K562 (cell line): ENCODE measurements around the gene GPR107. TPM values are rescaled to one million over a fixed set of nuclear protein-coding genes. Genes with fewer than 3 reads are reported as not detected.

Source experiments
- ARNT ChIP-seq, 2 experiments: fragments of 450-650 bp; IDR thresholded peaks; 2 replicates each; pipeline ENCODE4 v1.6.1; 2016; ENCODE audit warnings: mild to moderate bottlenecking in 1 of 2
- CAMTA2 ChIP-seq: fragments of 250-450 bp; sonication (Bioruptor Pico); conservative IDR thresholded peaks from 2 replicates; pipeline ENCODE4 v1.5.1; 2022
- CBX8 ChIP-seq: fragments of 200-600 bp; sonication (generic); IDR thresholded peaks from 2 replicates; pipeline ENCODE4 v1.6.1; 2012; ENCODE audit warnings: borderline replicate concordance, mixed run types, low read depth, mild to moderate bottlenecking, moderate library complexity, mixed read lengths, low read length, control low read depth, inconsistent platforms; ENCODE audit not compliant: poor library complexity, severe bottlenecking; ENCODE audit errors: extremely low read depth
- DLX4 ChIP-seq: fragments of 250-450 bp; sonication (Bioruptor Pico); IDR thresholded peaks from 2 replicates; pipeline ENCODE4 v1.6.1; 2021; ENCODE audit warnings: mild to moderate bottlenecking
- ELF2 ChIP-seq: fragments of 250-450 bp; sonication (Bioruptor Pico); IDR thresholded peaks from 2 replicates; pipeline ENCODE4 v1.5.0; 2021; ENCODE audit warnings: mild to moderate bottlenecking
- ETS1 ChIP-seq: conservative IDR thresholded peaks from 2 replicates; pipeline ENCODE4 v1.6.1; 2011; ENCODE audit warnings: low read depth, mild to moderate bottlenecking, low read length; ENCODE audit not compliant: control insufficient read depth
- ETV6 ChIP-seq, 3 experiments: fragments of 150-350 bp in 1 of 3; sonication (generic) in 1 of 3; formaldehyde crosslinking in 1 of 3; IDR thresholded peaks; 2 replicates each; pipeline versions ENCODE4 v1.6.1 to v1.8.0; 2014 to 2022; ENCODE audit warnings: borderline replicate concordance in 2 of 3, low read depth in 2 of 3, antibody characterized with exemption in 1 of 3, low read length in 1 of 3, mild to moderate bottlenecking in 1 of 3, missing genetic modification reagents in 1 of 3
- FOXA3 ChIP-seq, 2 experiments: fragments of 450-650 bp in 1 of 2; sonication (generic) in 1 of 2; formaldehyde crosslinking; IDR thresholded peaks in 1 of 2; conservative IDR thresholded peaks in 1 of 2; 2 replicates each; pipeline versions ENCODE4 v1.4.0 to v1.8.0; 2020 to 2022; ENCODE audit warnings: mild to moderate bottlenecking in 2 of 2, missing genetic modification reagents in 1 of 2
- FOXO4 ChIP-seq: fragments of 450-650 bp; formaldehyde crosslinking; IDR thresholded peaks from 2 replicates; pipeline ENCODE4 v1.4.0; 2020; ENCODE audit warnings: mild to moderate bottlenecking, moderate library complexity
- HNRNPLL ChIP-seq: fragments of 200-400 bp; formaldehyde crosslinking; IDR thresholded peaks from 2 replicates; pipeline ENCODE4 v1.6.1; 2017; ENCODE audit warnings: low read length, low read depth, mild to moderate bottlenecking; ENCODE audit not compliant: poor library complexity, severe bottlenecking
- KLF16 ChIP-seq: IDR thresholded peaks from 2 replicates; pipeline ENCODE4 v1.6.1; 2016; ENCODE audit warnings: antibody characterized with exemption
- MBD2 ChIP-seq: sonication (generic); IDR thresholded peaks from 2 replicates; pipeline ENCODE4 v1.6.1; 2016; ENCODE audit warnings: low read depth, borderline replicate concordance
- MECOM ChIP-seq: fragments of 250-450 bp; sonication (Bioruptor Pico); IDR thresholded peaks from 2 replicates; pipeline ENCODE4 v1.8.0; 2022; ENCODE audit warnings: inconsistent platforms
- MTA2 ChIP-seq: fragments of 450-650 bp; IDR thresholded peaks from 2 replicates; pipeline ENCODE4 v1.6.1; 2016; ENCODE audit warnings: low read depth
- MYBL2 ChIP-seq, 2 experiments: fragments of 450-650 bp in 1 of 2; sonication (generic) in 1 of 2; formaldehyde crosslinking in 1 of 2; IDR thresholded peaks; 2 replicates each; pipeline versions ENCODE4 v1.6.1 to v1.8.1; 2017 to 2022; ENCODE audit warnings: borderline replicate concordance in 1 of 2, inconsistent platforms in 1 of 2, low read depth in 1 of 2, mild to moderate bottlenecking in 1 of 2, missing genetic modification reagents in 1 of 2, moderate library complexity in 1 of 2
- NUFIP1 ChIP-seq: fragments of 450-650 bp; IDR thresholded peaks from 2 replicates; pipeline ENCODE4 v1.6.1; 2018; ENCODE audit not compliant: partially characterized antibody
- PML ChIP-seq: IDR thresholded peaks from 2 replicates; pipeline ENCODE4 v1.6.1; 2012; ENCODE audit warnings: low read length, inconsistent platforms
- RUNX1 ChIP-seq: sonication (generic); IDR thresholded peaks from 2 replicates; pipeline ENCODE4 v1.6.1; 2016; ENCODE audit warnings: antibody characterized with exemption, low read depth
- STAT5A ChIP-seq: IDR thresholded peaks from 2 replicates; pipeline ENCODE4 v1.6.1; 2012; ENCODE audit warnings: low read length, inconsistent platforms, borderline replicate concordance
- TAF1 ChIP-seq: IDR thresholded peaks from 2 replicates; pipeline ENCODE4 v1.6.1; 2011; ENCODE audit warnings: mild to moderate bottlenecking, low read length, moderate library complexity; ENCODE audit not compliant: insufficient read depth, control insufficient read depth, severe bottlenecking; ENCODE audit errors: extremely low read depth
- ZBED1 ChIP-seq: IDR thresholded peaks from 2 replicates; pipeline ENCODE4 v1.6.1; 2014
- ZKSCAN3 ChIP-seq: fragments of 250-450 bp; sonication (Bioruptor Pico); IDR thresholded peaks from 2 replicates; pipeline ENCODE4 v1.4.0; 2020
- ZNF121 ChIP-seq: sonication (generic); formaldehyde crosslinking; conservative IDR thresholded peaks from 2 replicates; pipeline ENCODE4 v1.8.0; 2022; ENCODE audit warnings: missing genetic modification reagents
- ZNF274 ChIP-seq: IDR thresholded peaks from 2 replicates; pipeline ENCODE4 v1.6.1; 2011; ENCODE audit warnings: low read depth, mild to moderate bottlenecking, low read length, moderate library complexity, borderline replicate concordance
- ZNF57 ChIP-seq: fragments of 450-650 bp; formaldehyde crosslinking; IDR thresholded peaks from 2 replicates; pipeline ENCODE4 v1.4.0; 2020; ENCODE audit warnings: mild to moderate bottlenecking, moderate library complexity
- polyA plus RNA-seq, 8 experiments: library from polyadenylated mRNA; depleted of rRNA in 4 of 8; stranded (reverse) in 5 of 8; unstranded in 3 of 8; fragments of >200 nt; fragmentation: Nextera tagmentation in 2 of 8; fragmentation: Illumina TruSeq in 1 of 8; extraction: Ambion mirVana in 2 of 8; extraction: Trizol in 1 of 8; gene quantifications; 2 replicates each; pipeline versions ENCODE4 v1.2.1 to v1.2.3, GENCODE V29; 2011 to 2014; ENCODE audit warnings: inconsistent platforms in 1 of 8, missing spikeins in 1 of 8
- total RNA-seq, 7 experiments: library from RNA; depleted of rRNA in 6 of 7; stranded (reverse); fragments of >200 nt in 6 of 7; fragmentation: Illumina TruSeq in 2 of 7; extraction: Trizol in 2 of 7; gene quantifications; 2 replicates each; pipeline versions ENCODE4 v1.2.1 to v1.2.3, GENCODE V29; 2011 to 2021; ENCODE audit warnings: low replicate concordance in 1 of 7

GPR107 gene
- total and polyA plus RNA-seq, 9 of the 15 experiments (the other 6 are each of a cell fraction or from before 2014, with no cell fraction given), result 3.2 to 34.6 (median 14.4) TPM

- TF ChIP-seq ETV6 (IDR thresholded peaks at IDR 0.05; ENCODE audit: borderline replicate concordance in 1 of 2, low read depth in 2 of 2, low read length in 1 of 2), result no peak
- TF ChIP-seq ETV6 (CRISPR knock-in tag; IDR thresholded peaks at IDR 0.05; ENCODE audit: borderline replicate concordance), result no peak
- TF ChIP-seq ZNF121 (CRISPR knock-in tag), result peak; percentile 71
- peak; percentile 23; the same call in 1 of the 2 replicates for TF ChIP-seq ETS1
- no peak for TF ChIP-seq MBD2
- TF ChIP-seq ZNF274, result no peak
- no peak for TF ChIP-seq DLX4 (CRISPR knock-in tag)
- no peak for TF ChIP-seq ZBED1
- TF ChIP-seq ELF2 (CRISPR knock-in tag), result no peak
- no peak for TF ChIP-seq ZNF57
- no peak for TF ChIP-seq MTA2
- TF ChIP-seq ARNT (IDR thresholded peaks at IDR 0.05), result no peak
- TF ChIP-seq ZKSCAN3 (CRISPR knock-in tag), result no peak
- 0 out of 2 replicates have a peak, but pooled peaks have one; percentile 32 for TF ChIP-seq PML
- no peak for TF ChIP-seq NUFIP1
- no peak for TF ChIP-seq FOXA3 (CRISPR knock-in tag; conservative IDR thresholded peaks at IDR 0.05 in 1 of 2, IDR thresholded peaks at IDR 0.05 in 1 of 2)
- TF ChIP-seq TAF1, result no peak
- peak; percentile 53; the same call in 1 of the 2 replicates for TF ChIP-seq STAT5A
- TF ChIP-seq FOXO4 (CRISPR knock-in tag), result no peak
- no peak for TF ChIP-seq CBX8
- TF ChIP-seq KLF16, result no peak
- TF ChIP-seq MECOM, result no peak
- no peak for TF ChIP-seq MYBL2 (IDR thresholded peaks at IDR 0.05; ENCODE audit: low read depth)
- no peak for TF ChIP-seq MYBL2 (CRISPR knock-in tag; IDR thresholded peaks at IDR 0.05; ENCODE audit: borderline replicate concordance)
- TF ChIP-seq RUNX1, result no peak
- TF ChIP-seq HNRNPLL, result peak; percentile 62
- TF ChIP-seq CAMTA2, result no peak
Measured at GRCh38 chr9:130043654-130044623, 9.8 kb upstream of the GPR107 start (continued).
